HepG2 (cell line): ENCODE data around the gene PRRT2. TPM values are rescaled to one million over a fixed set of nuclear protein-coding genes. Genes with fewer than 3 reads are reported as not detected.

Experiments
- ATF6 ChIP-seq: sonication (generic); formaldehyde crosslinking; conservative IDR thresholded peaks from 2 replicates; pipeline ENCODE4 v1.4.0; 2020; ENCODE audit warnings: missing genetic modification reagents
- GLI4 ChIP-seq: sonication (generic); formaldehyde crosslinking; IDR thresholded peaks from 2 replicates; pipeline ENCODE4 v1.5.1; 2020; ENCODE audit warnings: missing genetic modification reagents, mild to moderate bottlenecking, moderate library complexity, borderline replicate concordance
- HDAC6 ChIP-seq: fragments of 200-600 bp; sonication (generic); IDR thresholded peaks from 2 replicates; pipeline ENCODE4 v1.7.0; 2017; ENCODE audit warnings: mild to moderate bottlenecking, antibody characterized with exemption, low read length, low read depth
- HIC2 ChIP-seq: sonication (generic); formaldehyde crosslinking; IDR thresholded peaks from 2 replicates; pipeline ENCODE4 v1.9.0; 2022; ENCODE audit warnings: low read depth, missing genetic modification reagents
- HMG20B ChIP-seq: conservative IDR thresholded peaks from 2 replicates; pipeline ENCODE4 v1.6.1; 2016; ENCODE audit warnings: missing genetic modification reagents, missing compliant biosample characterization
- SMARCE1 ChIP-seq: fragments of 450-650 bp; IDR thresholded peaks from 2 replicates; pipeline ENCODE4 v1.6.1; 2017; ENCODE audit warnings: borderline replicate concordance
- TCF7 ChIP-seq: sonication (generic); IDR thresholded peaks from 2 replicates; pipeline ENCODE4 v1.6.1; 2016; ENCODE audit warnings: antibody characterized with exemption, low read depth
- THAP11 ChIP-seq: IDR thresholded peaks from 2 replicates; pipeline ENCODE4 v1.6.1; 2016; ENCODE audit warnings: missing biosample characterization, missing genetic modification reagents
- TOPORS ChIP-seq: sonication (generic); formaldehyde crosslinking; IDR thresholded peaks from 2 replicates; pipeline ENCODE4 v1.8.0; 2023; ENCODE audit warnings: mild to moderate bottlenecking, missing genetic modification reagents
- ZKSCAN5 ChIP-seq: sonication (generic); formaldehyde crosslinking; IDR thresholded peaks from 2 replicates; pipeline ENCODE4 v1.5.1; 2020; ENCODE audit warnings: mild to moderate bottlenecking, missing genetic modification reagents
- ZNF432 ChIP-seq: sonication (generic); formaldehyde crosslinking; IDR thresholded peaks from 2 replicates; pipeline ENCODE4 v1.5.0; 2020; ENCODE audit warnings: missing genetic modification reagents, mild to moderate bottlenecking, borderline replicate concordance
- ZNF773 ChIP-seq: sonication (generic); formaldehyde crosslinking; IDR thresholded peaks from 2 replicates; pipeline ENCODE4 v1.4.0; 2020; ENCODE audit warnings: missing genetic modification reagents, borderline replicate concordance
- ZNF781 ChIP-seq: sonication (generic); formaldehyde crosslinking; IDR thresholded peaks from 2 replicates; pipeline ENCODE4 v1.5.1; 2020; ENCODE audit warnings: borderline replicate concordance, mild to moderate bottlenecking, missing genetic modification reagents; ENCODE audit errors: not compliant biosample characterization
- polyA plus RNA-seq, 8 experiments: library from polyadenylated mRNA; depleted of rRNA in 3 of 8; stranded (reverse) in 7 of 8; unstranded in 1 of 8; fragments of >200 nt; fragmentation: Illumina TruSeq in 4 of 8; extraction: Trizol in 4 of 8; gene quantifications; 2 replicates each; pipeline versions ENCODE4 v1.2.1 to v1.2.3, GENCODE V29; 2011 to 2016; ENCODE audit warnings: low read depth in 4 of 8, missing spikeins in 1 of 8, mixed read lengths in 1 of 8; ENCODE audit not compliant: insufficient read depth in 1 of 8
- total RNA-seq, 5 experiments: library from RNA; depleted of rRNA; stranded (reverse); fragments of >200 nt; fragmentation: Illumina TruSeq; extraction: Trizol; gene quantifications; 2 replicates each; pipeline ENCODE4 v1.2.3, GENCODE V29; 2016; ENCODE audit warnings: low read depth in 1 of 5
- TF ChIP-seq, protein P1 (sequence below): sonication (generic); formaldehyde crosslinking; IDR thresholded peaks from 2 replicates; pipeline ENCODE4 v1.4.0; 2020; ENCODE audit warnings: missing genetic modification reagents, borderline replicate concordance
- TF ChIP-seq, protein P2 (sequence below): sonication (generic); formaldehyde crosslinking; IDR thresholded peaks from 2 replicates; pipeline ENCODE4 v1.4.0; 2020; ENCODE audit warnings: missing genetic modification reagents, borderline replicate concordance
- TF ChIP-seq, protein P3 (sequence below): sonication (generic); formaldehyde crosslinking; IDR thresholded peaks from 2 replicates; pipeline ENCODE4 v1.4.0; 2020; ENCODE audit warnings: missing genetic modification reagents

Gene PRRT2
- total and polyA plus RNA-seq, 2 of the 13 experiments (the other 11 are each of a cell fraction or from before 2014, with no cell fraction given) = 0.51 to 1.1 TPM

DNA sequence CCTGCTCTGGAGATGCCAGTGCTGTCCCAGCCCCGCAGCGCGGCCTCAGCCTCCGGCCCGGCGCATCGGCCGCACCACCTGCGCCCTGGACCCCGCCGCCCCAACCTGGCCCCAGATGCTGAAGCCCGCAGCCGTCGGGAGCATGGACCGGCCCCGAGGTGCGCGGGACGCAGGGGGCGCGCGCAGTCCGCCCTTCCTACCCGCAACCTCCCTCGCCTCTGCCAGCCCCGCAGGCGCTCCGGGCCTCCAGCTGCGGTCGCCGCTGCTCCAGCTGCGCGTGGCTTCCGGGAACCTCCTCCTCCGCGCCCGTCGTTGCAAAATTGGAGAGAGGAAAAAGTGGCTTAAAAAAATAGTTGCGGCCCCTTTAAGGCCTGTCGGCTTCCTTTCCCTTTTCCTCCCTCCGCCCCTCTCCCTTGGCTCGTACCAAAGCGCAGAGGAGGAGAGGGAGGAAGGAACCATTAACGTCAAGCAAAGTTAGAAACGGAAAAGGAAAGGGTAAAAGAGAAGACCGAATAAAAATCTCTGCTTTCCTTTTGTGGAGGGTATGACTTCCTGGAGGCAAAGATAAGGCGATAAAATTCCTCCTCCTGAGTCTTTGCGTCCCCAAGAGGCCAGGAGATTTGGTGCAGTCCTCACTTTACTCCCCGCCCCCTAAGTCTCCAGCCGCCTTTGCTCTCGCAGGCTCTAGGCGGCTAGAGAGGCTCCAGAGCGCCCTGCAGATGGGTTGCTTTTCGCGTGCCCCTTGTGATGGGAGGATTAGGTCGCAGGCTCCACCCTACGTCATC, 51.1 kb downstream of the PRRT2 start, which contains the start of gene CDIPT (continued):
- TF ChIP-seq ATF6 = peak; percentile 92; the same call in 1 of the 2 replicates
- TF ChIP-seq TCF7 = peak; percentile 43; the same call in 1 of the 2 replicates
- TF ChIP-seq GLI4 (CRISPR knock-in tag) = no peak; the same call in 1 of the 2 replicates
- TF ChIP-seq, protein P1, sequence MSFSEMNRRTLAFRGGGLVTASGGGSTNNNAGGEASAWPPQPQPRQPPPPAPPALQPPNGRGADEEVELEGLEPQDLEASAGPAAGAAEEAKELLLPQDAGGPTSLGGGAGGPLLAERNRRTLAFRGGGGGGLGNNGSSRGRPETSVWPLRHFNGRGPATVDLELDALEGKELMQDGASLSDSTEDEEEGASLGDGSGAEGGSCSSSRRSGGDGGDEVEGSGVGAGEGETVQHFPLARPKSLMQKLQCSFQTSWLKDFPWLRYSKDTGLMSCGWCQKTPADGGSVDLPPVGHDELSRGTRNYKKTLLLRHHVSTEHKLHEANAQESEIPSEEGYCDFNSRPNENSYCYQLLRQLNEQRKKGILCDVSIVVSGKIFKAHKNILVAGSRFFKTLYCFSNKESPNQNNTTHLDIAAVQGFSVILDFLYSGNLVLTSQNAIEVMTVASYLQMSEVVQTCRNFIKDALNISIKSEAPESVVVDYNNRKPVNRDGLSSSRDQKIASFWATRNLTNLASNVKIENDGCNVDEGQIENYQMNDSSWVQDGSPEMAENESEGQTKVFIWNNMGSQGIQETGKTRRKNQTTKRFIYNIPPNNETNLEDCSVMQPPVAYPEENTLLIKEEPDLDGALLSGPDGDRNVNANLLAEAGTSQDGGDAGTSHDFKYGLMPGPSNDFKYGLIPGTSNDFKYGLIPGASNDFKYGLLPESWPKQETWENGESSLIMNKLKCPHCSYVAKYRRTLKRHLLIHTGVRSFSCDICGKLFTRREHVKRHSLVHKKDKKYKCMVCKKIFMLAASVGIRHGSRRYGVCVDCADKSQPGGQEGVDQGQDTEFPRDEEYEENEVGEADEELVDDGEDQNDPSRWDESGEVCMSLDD (CRISPR knock-in tag) = no peak
- TF ChIP-seq ZNF432 (CRISPR knock-in tag) = no peak
- peak; percentile 95 for TF ChIP-seq THAP11
- TF ChIP-seq SMARCE1 = no peak
- TF ChIP-seq HDAC6 = no peak
- TF ChIP-seq, protein P2, sequence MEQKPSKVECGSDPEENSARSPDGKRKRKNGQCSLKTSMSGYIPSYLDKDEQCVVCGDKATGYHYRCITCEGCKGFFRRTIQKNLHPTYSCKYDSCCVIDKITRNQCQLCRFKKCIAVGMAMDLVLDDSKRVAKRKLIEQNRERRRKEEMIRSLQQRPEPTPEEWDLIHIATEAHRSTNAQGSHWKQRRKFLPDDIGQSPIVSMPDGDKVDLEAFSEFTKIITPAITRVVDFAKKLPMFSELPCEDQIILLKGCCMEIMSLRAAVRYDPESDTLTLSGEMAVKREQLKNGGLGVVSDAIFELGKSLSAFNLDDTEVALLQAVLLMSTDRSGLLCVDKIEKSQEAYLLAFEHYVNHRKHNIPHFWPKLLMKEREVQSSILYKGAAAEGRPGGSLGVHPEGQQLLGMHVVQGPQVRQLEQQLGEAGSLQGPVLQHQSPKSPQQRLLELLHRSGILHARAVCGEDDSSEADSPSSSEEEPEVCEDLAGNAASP = peak; percentile 78
- TF ChIP-seq TOPORS (CRISPR knock-in tag) = peak; percentile 93
- no peak for TF ChIP-seq ZNF781 (CRISPR knock-in tag)
- TF ChIP-seq, protein P3, sequence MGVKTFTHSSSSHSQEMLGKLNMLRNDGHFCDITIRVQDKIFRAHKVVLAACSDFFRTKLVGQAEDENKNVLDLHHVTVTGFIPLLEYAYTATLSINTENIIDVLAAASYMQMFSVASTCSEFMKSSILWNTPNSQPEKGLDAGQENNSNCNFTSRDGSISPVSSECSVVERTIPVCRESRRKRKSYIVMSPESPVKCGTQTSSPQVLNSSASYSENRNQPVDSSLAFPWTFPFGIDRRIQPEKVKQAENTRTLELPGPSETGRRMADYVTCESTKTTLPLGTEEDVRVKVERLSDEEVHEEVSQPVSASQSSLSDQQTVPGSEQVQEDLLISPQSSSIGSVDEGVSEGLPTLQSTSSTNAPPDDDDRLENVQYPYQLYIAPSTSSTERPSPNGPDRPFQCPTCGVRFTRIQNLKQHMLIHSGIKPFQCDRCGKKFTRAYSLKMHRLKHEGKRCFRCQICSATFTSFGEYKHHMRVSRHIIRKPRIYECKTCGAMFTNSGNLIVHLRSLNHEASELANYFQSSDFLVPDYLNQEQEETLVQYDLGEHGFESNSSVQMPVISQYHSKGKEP = peak; percentile 62
- no peak for TF ChIP-seq HIC2 (CRISPR knock-in tag)
- no peak for TF ChIP-seq ZKSCAN5 (CRISPR knock-in tag)
- TF ChIP-seq ZNF773 (CRISPR knock-in tag) = peak; percentile 87; the same call in 1 of the 2 replicates
- peak; percentile 71; the same call in 1 of the 2 replicates for TF ChIP-seq HMG20B (CRISPR knock-in tag)
